GM19438 (cell line): ENCODE data around the gene FBXL15.

ENCODE experiments used
- ATAC-seq: cut with Tn5 transposase; IDR thresholded peaks from one replicate; pipeline ENCODE4 v1.9.1; 2021; ENCODE audit warnings: low read depth; ENCODE audit not compliant: unreplicated experiment

FBXL15 gene

GRCh38 chr10:102424916-102425315, 4.3 kb downstream of the FBXL15 start:
- ATAC-seq: no peak

GRCh38 chr10:102425444-102425843, 4.8 kb downstream of the FBXL15 start:
- no peak for ATAC-seq

- no peak for ATAC-seq
These were observed 6.2 kb downstream of the FBXL15 start for GRCh38 chr10:102426803-102427287.

- ATAC-seq: no peak
These were observed 8.8 kb downstream of the FBXL15 start for GRCh38 chr10:102429468-102429867.

- no peak for ATAC-seq
These were observed 11.0 kb downstream of the FBXL15 start for GRCh38 chr10:102431452-102432124.

- ATAC-seq: peak; percentile 92
These were observed 11.7 kb downstream of the FBXL15 start, which contains the start of gene CUEDC2 for GRCh38 chr10:102432162-102432950. Gene CUEDC2, minus strand, starts transcription at chr10:102432574. Its CDS starts 7,386 bp downstream, at chr10:102425188.

GRCh38 chr10:102433619-102434046, 13.0 kb downstream of the FBXL15 start:
- ATAC-seq: no peak

- ATAC-seq: no peak
These were observed 13.9 kb downstream of the FBXL15 start for GRCh38 chr10:102434394-102435132.

GRCh38 chr10:102435133-102435497, 14.5 kb downstream of the FBXL15 start:
- no peak for ATAC-seq

GRCh38 chr10:102435529-102436233, 15.0 kb downstream of the FBXL15 start:
- no peak for ATAC-seq

- ATAC-seq: no peak
These were observed 15.7 kb downstream of the FBXL15 start for GRCh38 chr10:102436312-102436711.

GRCh38 chr10:102437515-102437914, 16.9 kb downstream of the FBXL15 start:
- ATAC-seq: no peak

- no peak for ATAC-seq
These were observed 17.7 kb downstream of the FBXL15 start for GRCh38 chr10:102438374-102438773.

GRCh38 chr10:102444851-102445250, 24.2 kb downstream of the FBXL15 start:
- ATAC-seq: no peak

GRCh38 chr10:102449321-102450123, 28.9 kb downstream of the FBXL15 start:
- ATAC-seq: peak; percentile 48

- peak; percentile 1 for ATAC-seq
These were observed 29.4 kb downstream of the FBXL15 start for GRCh38 chr10:102450124-102450373.

- ATAC-seq: peak; percentile 57
These were observed 29.9 kb downstream of the FBXL15 start for GRCh38 chr10:102450374-102451104.

- no peak for ATAC-seq
These were observed 30.7 kb downstream of the FBXL15 start, which contains the start of gene C10orf95 for GRCh38 chr10:102451105-102451969. Gene C10orf95, minus strand, starts transcription at chr10:102451543. Its CDS starts 450 bp downstream, at chr10:102451093.
